Body of pancreas (tissue), 4 donors: ENCODE data around the gene IKBKE. TPM values are rescaled to one million over a fixed set of nuclear protein-coding genes. Genes with fewer than 3 reads are reported as not detected.

Source experiments
- ATAC-seq: fragments of 150-250 bp; one replicate; pipeline ENCODE4 v1.9.1; 2016
- DNase-seq, 4 donors: peaks; one replicate each; pipeline ENCODE4 v3.0.0-alpha.2; 2019
- H3K27ac ChIP-seq, 4 donors: fragments of 200-600 bp; sonication (generic); 1 replicate in 3 of 4; 2 replicates in 1 of 4; pipeline versions ENCODE4 v1.5.1 to v1.6.1; 2016 to 2019; ENCODE audit warnings: mild to moderate bottlenecking in 1 of 4, mixed read lengths in 1 of 4, moderate library complexity in 1 of 4
- H3K27me3 ChIP-seq, 2 donors: fragments of 200-600 bp; sonication (generic); one replicate each; pipeline ENCODE4 v1.6.0; 2016; ENCODE audit warnings: mild to moderate bottlenecking in 1 of 2
- H3K36me3 ChIP-seq, 2 donors: fragments of 200-600 bp; sonication (generic); replicated peaks in 1 of 2; 2 replicates each; pipeline ENCODE4 v1.5.1; 2016; ENCODE audit warnings: low read depth in 2 of 2; ENCODE audit not compliant: insufficient read depth in 1 of 2
- H3K4me1 ChIP-seq: fragments of 200-600 bp; sonication (generic); one replicate; pipeline ENCODE4 v1.6.0; 2016
- H3K4me3 ChIP-seq, 2 donors: fragments of 200-600 bp; sonication (generic); 1 replicate in 1 of 2; 2 replicates in 1 of 2; pipeline ENCODE4 v1.5.1; 2016 to 2019
- H3K9me3 ChIP-seq, 3 donors: fragments of 200-600 bp; sonication (generic); 1 replicate in 2 of 3; 2 replicates in 1 of 3; pipeline ENCODE4 v1.5.1; 2016
- POLR2A ChIP-seq, 3 donors: fragments of 450-650 bp; IDR thresholded peaks; one replicate each; pipeline ENCODE4 v1.6.1; 2016; ENCODE audit warnings: antibody characterized with exemption in 3 of 3, mild to moderate bottlenecking in 2 of 3
- WGBS, 2 donors: methylation state at CpG; one replicate each; pipeline ENCODE4 v1.1.5; 2017; 5-methylcytosine and 5-hydroxymethylcytosine counted together
- intact Hi-C: fragments of 100-400 bp; cut with DNase I; formaldehyde crosslinking; loops from one replicate; pipeline ENCODE4 v1.15.1; 2023
- total RNA-seq, 2 donors: library from RNA; depleted of rRNA; stranded (reverse); fragments of >200 nt; gene quantifications; one replicate each; pipeline ENCODE4 v1.1.0, GENCODE V29; 2016
- TF ChIP-seq, protein P1 (sequence below), 7 experiments: fragments of 450-650 bp in 4 of 7; fragments of 200-600 bp in 3 of 7; sonication (generic) in 3 of 7; IDR thresholded peaks; one replicate each; pipeline ENCODE4 v1.5.1; 2016 to 2019; ENCODE audit warnings: antibody characterized with exemption in 7 of 7

IKBKE gene
- total RNA-seq, 2 donors from 2014 or later = 5.4 to 10.2 TPM

DNA sequence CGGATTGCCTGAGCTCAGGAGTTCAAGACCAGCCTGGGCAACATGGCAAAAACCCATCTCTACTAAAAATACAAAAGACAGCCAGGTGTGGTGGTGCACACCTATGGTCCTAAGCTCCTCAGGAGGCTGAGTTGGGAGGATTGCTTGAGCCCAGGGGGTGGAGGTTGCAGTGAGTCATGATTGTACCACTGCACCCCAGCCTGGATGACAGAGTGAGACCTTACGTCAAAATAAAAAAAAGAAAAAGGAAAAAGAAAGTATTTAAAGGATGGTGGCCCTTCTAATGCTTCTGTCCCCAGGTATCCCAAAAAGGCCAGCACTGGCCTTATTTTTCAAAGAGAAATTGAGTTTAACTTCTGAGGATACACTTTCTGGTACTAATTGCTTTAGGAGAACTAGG, 1.7 kb downstream of the IKBKE start:
- no peak for TF ChIP-seq POLR2A (IDR thresholded peaks at IDR 0.05)
- TF ChIP-seq, protein P1, sequence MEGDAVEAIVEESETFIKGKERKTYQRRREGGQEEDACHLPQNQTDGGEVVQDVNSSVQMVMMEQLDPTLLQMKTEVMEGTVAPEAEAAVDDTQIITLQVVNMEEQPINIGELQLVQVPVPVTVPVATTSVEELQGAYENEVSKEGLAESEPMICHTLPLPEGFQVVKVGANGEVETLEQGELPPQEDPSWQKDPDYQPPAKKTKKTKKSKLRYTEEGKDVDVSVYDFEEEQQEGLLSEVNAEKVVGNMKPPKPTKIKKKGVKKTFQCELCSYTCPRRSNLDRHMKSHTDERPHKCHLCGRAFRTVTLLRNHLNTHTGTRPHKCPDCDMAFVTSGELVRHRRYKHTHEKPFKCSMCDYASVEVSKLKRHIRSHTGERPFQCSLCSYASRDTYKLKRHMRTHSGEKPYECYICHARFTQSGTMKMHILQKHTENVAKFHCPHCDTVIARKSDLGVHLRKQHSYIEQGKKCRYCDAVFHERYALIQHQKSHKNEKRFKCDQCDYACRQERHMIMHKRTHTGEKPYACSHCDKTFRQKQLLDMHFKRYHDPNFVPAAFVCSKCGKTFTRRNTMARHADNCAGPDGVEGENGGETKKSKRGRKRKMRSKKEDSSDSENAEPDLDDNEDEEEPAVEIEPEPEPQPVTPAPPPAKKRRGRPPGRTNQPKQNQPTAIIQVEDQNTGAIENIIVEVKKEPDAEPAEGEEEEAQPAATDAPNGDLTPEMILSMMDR (IDR thresholded peaks at IDR 0.05) = no peak
- H3K4me1 ChIP-seq = peaks cover 23% of the 10 kb centered on the region

DNA sequence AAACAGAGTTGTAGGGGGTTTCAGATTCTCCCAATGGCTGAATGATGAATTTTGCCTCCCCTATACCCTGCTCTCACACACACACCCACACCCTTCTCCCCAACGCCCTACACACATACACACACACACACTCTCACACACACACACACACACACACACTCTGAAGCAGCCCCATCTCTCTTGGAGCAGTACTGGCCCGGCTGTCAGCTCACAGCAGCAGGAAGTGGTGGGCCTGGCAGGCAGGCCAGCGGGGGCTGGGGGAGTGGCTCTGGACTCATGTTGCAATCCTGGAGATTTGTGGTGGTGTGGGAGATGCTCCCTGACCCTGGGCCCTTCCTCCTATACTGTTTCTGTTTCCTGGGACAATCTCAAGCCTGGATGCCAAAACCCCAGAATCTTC, 2.2 kb downstream of the IKBKE start:
- Histone ChIP-seq H3K4me1 (peaks cover 23% of the 10 kb centered on the region), H3K27me3 (peaks cover 0 to under 1% of the 10 kb centered on the region in 2 donors), H3K36me3 (peaks cover 0 to 4% of the 10 kb centered on the region in 2 donors), H3K4me3 (no peak overlapping the region), H3K27ac (no peak overlapping the region), H3K9me3 (no peaks in the 10 kb centered on the region)
- TF ChIP-seq POLR2A (IDR thresholded peaks at IDR 0.05) = no peak
- TF ChIP-seq, protein P1 (IDR thresholded peaks at IDR 0.05) = no peak
- peak in 1 of 4 donors; percentile 59 for DNase-seq
- no peak for ATAC-seq
- 22 to 73% methylated on average over 3 of the region's 3 CpGs for WGBS, 2 donors
- intact Hi-C loops = no loop called here

More for the DNA sequence above, 1.7 kb downstream of the IKBKE start:
- H3K4me3 ChIP-seq = no peak overlapping the region
- intact Hi-C loops = no loop called here
- ATAC-seq = no peak
- H3K27ac ChIP-seq = no peak overlapping the region
- H3K9me3 ChIP-seq = no peaks in the 10 kb centered on the region
- peaks cover 0 to 4% of the 10 kb centered on the region in 2 donors for H3K36me3 ChIP-seq
- WGBS, 2 donors = 88 to 92% methylated on average over 2 of the region's 2 CpGs
- H3K27me3 ChIP-seq = peaks cover 0 to 4% of the 10 kb centered on the region in 2 donors
- no peak for DNase-seq

DNA sequence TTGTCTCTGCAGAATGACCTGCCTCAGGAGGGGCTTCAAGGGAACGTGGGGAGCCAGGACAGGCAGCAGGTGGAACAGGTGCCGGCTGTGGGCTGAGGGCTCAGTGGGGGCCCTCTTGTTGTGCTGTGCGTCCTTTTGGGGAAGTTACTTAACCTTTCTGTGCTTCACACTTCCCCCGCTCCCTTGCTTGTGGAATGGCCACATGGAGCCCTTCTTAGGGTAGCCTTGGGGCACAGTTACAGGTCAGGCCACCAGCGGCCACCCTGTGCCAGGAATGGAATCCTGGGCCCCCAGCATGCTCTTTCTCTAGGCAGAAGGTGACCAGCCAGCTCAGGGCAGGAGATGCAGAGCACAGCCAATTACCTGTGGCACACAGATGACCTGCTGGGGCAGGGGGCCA, 2.6 kb downstream of the IKBKE start:
- TF ChIP-seq POLR2A (IDR thresholded peaks at IDR 0.05) = no peak
- TF ChIP-seq, protein P1 (IDR thresholded peaks at IDR 0.05) = no peak
- Histone ChIP-seq H3K27ac (peak overlapping the region in 1 of 4 donors; percentile 15), H3K4me3 (no peak overlapping the region), H3K36me3 (peaks cover 0 to 4% of the 10 kb centered on the region in 2 donors), H3K27me3 (no peaks in the 10 kb centered on the region), H3K9me3 (no peaks in the 10 kb centered on the region), H3K4me1 (peaks cover 23% of the 10 kb centered on the region)
- no peak for DNase-seq
- 47 to 72% methylated on average over 4 to 5 of the region's 5 CpGs for WGBS, 2 donors
- intact Hi-C loops = no loop called here
- ATAC-seq = no peak

- Histone ChIP-seq H3K36me3 (peaks cover 0 to 4% of the 10 kb centered on the region in 2 donors), H3K4me3 (no peak overlapping the region), H3K4me1 (peaks cover 6% of the 10 kb centered on the region), H3K27me3 (no peaks in the 10 kb centered on the region), H3K9me3 (no peaks in the 10 kb centered on the region), H3K27ac (no peak overlapping the region)
- 83 to 90% methylated on average over 8 to 17 of the region's 17 CpGs for WGBS, 2 donors
- ATAC-seq = no peak
- no peak for TF ChIP-seq POLR2A (IDR thresholded peaks at IDR 0.05)
- TF ChIP-seq, protein P1 (IDR thresholded peaks at IDR 0.05) = no peak
- intact Hi-C loops = no loop called here
- no peak for DNase-seq
Observed at GRCh38 chr1:206476058-206476457, 5.8 kb downstream of the IKBKE start.

- no peaks in the 10 kb centered on the region for H3K27me3 ChIP-seq
- peaks cover 0 to 4% of the 10 kb centered on the region in 2 donors for H3K36me3 ChIP-seq
- intact Hi-C loops = no loop called here
- no peak for DNase-seq
- no peak overlapping the region for H3K27ac ChIP-seq
- TF ChIP-seq, protein P1 (IDR thresholded peaks at IDR 0.05) = no peak
- no peak for TF ChIP-seq POLR2A (IDR thresholded peaks at IDR 0.05)
- H3K9me3 ChIP-seq = no peaks in the 10 kb centered on the region
- peaks cover under 1% of the 10 kb centered on the region for H3K4me1 ChIP-seq
- H3K4me3 ChIP-seq = no peak overlapping the region
- WGBS, 2 donors = 86 to 91% methylated on average over 14 of the region's 14 CpGs
- ATAC-seq = no peak
Observed at GRCh38 chr1:206476591-206476990, 6.3 kb downstream of the IKBKE start.
